ENCODE measurements around the gene ZC3H7B. TPM values are rescaled to one million over a fixed set of nuclear protein-coding genes. Genes with fewer than 3 reads are reported as not detected.
A peak's percentile ranks its signal among the peaks of the same experiment; 100 is the strongest.

ZC3H7B gene
- total RNA-seq, 6 experiments from 2014 or later = 26.5 to 50.1 (median 42.7) TPM

DNA sequence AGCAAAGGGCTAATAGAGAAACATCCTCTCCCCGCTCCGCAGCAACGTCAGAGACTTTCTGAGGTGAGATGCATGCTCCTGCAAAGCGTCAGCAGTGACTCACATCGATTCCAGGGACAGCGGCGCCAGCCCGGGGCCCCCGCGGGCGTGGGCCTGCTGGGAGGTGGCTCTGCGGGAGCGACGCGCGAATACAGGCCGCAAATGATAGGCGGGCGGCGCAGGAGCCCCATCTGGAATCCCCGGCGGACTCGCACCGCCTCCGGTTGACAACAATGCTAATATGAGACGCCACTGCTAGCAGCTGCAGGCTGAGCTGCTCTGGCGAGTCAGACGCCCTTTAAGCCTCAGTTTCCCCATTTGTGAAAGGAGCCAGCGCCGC lies 15.9 kb upstream of the ZC3H7B start:
- Histone ChIP-seq H3K36me3 (peaks cover 0 to 13% (median 3%) of the 10 kb centered on the region in 4 donors), H3K4me1 (peaks cover 0 to 29% (median 7%) of the 10 kb centered on the region in 4 donors), H3K27me3 (no peaks in the 10 kb centered on the region), H3K4me3 (peak overlapping the region; percentile 90 to 99 (median 92)), H3K27ac (peak overlapping the region; percentile 74 to 83 (median 82)), H3K9me3 (no peaks in the 10 kb centered on the region)
- WGBS (ENCODE audit: insufficient coverage, low coverage, low lambda C conversion rate, missing lambda C conversion rate) = 10% methylated on average over 2 of the region's 30 CpGs
- ATAC-seq = peak; percentile 4 to 33 (median 8)
- intact Hi-C loops (cut with DNase I) = no loop called here
- DNase-seq = peak in 2 of 3 donors; percentile 69 to 70
- TF ChIP-seq CTCF (IDR thresholded peaks at IDR 0.05) (no peak), POLR2A (IDR thresholded peaks at IDR 0.05) (no peak)

DNA sequence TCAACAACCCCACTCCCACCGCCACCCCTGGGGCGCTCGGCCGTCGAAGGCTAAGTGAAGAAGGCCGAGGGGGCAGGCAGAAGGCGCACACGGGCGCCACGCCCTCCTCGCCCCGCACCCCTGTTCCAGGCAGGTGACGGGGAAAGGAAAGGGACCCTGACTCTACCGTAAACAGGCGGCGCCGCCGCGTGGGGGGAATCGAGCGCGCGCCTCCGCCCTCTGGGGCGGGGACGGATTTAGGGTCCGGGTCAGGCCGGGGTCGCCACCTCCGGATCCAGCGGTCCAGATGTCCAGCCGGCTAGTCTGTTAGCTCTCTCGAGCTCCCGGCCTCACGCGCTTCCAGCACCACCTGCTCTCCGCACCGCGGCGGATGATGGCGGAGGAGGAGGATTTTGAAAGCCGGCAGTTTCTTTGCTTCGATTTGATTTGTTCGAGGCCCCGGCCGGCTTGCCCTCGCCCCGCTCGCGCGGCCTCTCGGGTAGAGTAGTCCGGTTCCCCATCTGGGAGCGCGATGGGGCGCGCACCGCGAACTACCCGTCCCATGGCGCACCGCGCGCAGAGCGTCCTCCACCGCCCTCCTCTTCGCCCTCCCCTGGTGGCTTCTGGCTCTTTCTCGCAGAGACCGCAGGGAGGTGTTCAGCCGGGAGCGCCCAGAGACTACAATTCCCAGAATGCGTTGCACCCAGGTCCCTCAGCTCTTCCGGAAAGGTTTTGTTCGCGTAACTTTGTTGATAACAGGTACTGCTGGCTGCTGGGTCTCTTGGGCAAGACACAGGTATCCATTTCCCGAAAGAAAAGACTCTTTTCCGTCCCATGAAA lies 15.3 kb upstream of the ZC3H7B start, which contains the start of gene RANGAP1:
Gene RANGAP1 (minus strand): TSS at position 368 of the 819 bp plus-strand sequence. CDS start 5,143 bp downstream, outside the sequence.
- TF ChIP-seq CTCF (IDR thresholded peaks at IDR 0.05) (peak in 3 of 4 donors; percentile 12 to 18 (median 14)), POLR2A (IDR thresholded peaks at IDR 0.05) (peak; percentile 72)
- ATAC-seq (peak; percentile 94 to 98 (median 96)), DNase-seq (peak; percentile 99 to 100 (median 99))
- peaks cover 0 to 29% (median 7%) of the 10 kb centered on the region in 4 donors for H3K4me1 ChIP-seq
- 0% methylated on average over 2 of the region's 77 CpGs for WGBS (ENCODE audit: insufficient coverage, low coverage, low lambda C conversion rate, missing lambda C conversion rate)
- H3K27me3 ChIP-seq = no peaks in the 10 kb centered on the region
- intact Hi-C loops (cut with DNase I) = no loop called here
- peak within 1 kb of the TSS; percentile 80 to 91 (median 86) for H3K27ac ChIP-seq
- H3K36me3 ChIP-seq = peaks cover 0 to 7% (median under 1%) of the 10 kb centered on the region in 4 donors
- no peaks in the 10 kb centered on the region for H3K9me3 ChIP-seq
- peak within 1 kb of the TSS; percentile 90 to 99 (median 92) for H3K4me3 ChIP-seq

GRCh38 chr22:41286639-41287091 lies 14.7 kb upstream of the ZC3H7B start:
- TF ChIP-seq CTCF (IDR thresholded peaks at IDR 0.05) = no peak
- TF ChIP-seq POLR2A (IDR thresholded peaks at IDR 0.05) = peak; percentile 50
- intact Hi-C loops (cut with DNase I) = no loop called here
- Histone ChIP-seq H3K36me3 (peaks cover 0 to 5% (median 0%) of the 10 kb centered on the region in 4 donors), H3K4me3 (peak overlapping the region; percentile 31 to 90 (median 42)), H3K4me1 (peaks cover 0 to 29% (median 7%) of the 10 kb centered on the region in 4 donors), H3K9me3 (no peaks in the 10 kb centered on the region), H3K27ac (peak overlapping the region; percentile 80 to 91 (median 86)), H3K27me3 (no peaks in the 10 kb centered on the region)
- ATAC-seq = peak; percentile 9 to 28 (median 18)
- DNase-seq = peak in 2 of 3 donors; percentile 33 to 53
- WGBS (ENCODE audit: insufficient coverage, low coverage, low lambda C conversion rate, missing lambda C conversion rate) = 0% methylated on average over 15 of the region's 15 CpGs

- peaks cover 0 to 29% (median 7%) of the 10 kb centered on the region in 4 donors for H3K4me1 ChIP-seq
- DNase-seq (peak in 2 of 3 donors; percentile 26 to 57), ATAC-seq (peak; percentile 46 to 58 (median 52))
- H3K36me3 ChIP-seq = no peaks in the 10 kb centered on the region
- H3K27me3 ChIP-seq = no peaks in the 10 kb centered on the region
- intact Hi-C loops (cut with DNase I) = no loop called here
- no peak overlapping the region for H3K4me3 ChIP-seq
- no peaks in the 10 kb centered on the region for H3K9me3 ChIP-seq
- 21% methylated on average over 9 of the region's 9 CpGs for WGBS (ENCODE audit: insufficient coverage, low coverage, low lambda C conversion rate, missing lambda C conversion rate)
- H3K27ac ChIP-seq = peak overlapping the region; percentile 80 to 91 (median 86)
- TF ChIP-seq POLR2A (IDR thresholded peaks at IDR 0.05) (peak; percentile 94), CTCF (IDR thresholded peaks at IDR 0.05) (no peak)
Measured at GRCh38 chr22:41288245-41288946, 12.9 kb upstream of the ZC3H7B start.
